HG03280 (cell line): Measurements from ENCODE around the gene LFNG.
"Not testable (repeated sequence)": the region's sequence is repeated elsewhere in the genome, so short reads cannot be mapped to it uniquely, and the experiment has no call there.

Source experiments
- ATAC-seq: cut with Tn5 transposase; IDR thresholded peaks from one replicate; pipeline ENCODE4 v1.9.1; 2021; ENCODE audit warnings: mild to moderate bottlenecking, moderate library complexity; ENCODE audit not compliant: unreplicated experiment

LFNG gene

DNA sequence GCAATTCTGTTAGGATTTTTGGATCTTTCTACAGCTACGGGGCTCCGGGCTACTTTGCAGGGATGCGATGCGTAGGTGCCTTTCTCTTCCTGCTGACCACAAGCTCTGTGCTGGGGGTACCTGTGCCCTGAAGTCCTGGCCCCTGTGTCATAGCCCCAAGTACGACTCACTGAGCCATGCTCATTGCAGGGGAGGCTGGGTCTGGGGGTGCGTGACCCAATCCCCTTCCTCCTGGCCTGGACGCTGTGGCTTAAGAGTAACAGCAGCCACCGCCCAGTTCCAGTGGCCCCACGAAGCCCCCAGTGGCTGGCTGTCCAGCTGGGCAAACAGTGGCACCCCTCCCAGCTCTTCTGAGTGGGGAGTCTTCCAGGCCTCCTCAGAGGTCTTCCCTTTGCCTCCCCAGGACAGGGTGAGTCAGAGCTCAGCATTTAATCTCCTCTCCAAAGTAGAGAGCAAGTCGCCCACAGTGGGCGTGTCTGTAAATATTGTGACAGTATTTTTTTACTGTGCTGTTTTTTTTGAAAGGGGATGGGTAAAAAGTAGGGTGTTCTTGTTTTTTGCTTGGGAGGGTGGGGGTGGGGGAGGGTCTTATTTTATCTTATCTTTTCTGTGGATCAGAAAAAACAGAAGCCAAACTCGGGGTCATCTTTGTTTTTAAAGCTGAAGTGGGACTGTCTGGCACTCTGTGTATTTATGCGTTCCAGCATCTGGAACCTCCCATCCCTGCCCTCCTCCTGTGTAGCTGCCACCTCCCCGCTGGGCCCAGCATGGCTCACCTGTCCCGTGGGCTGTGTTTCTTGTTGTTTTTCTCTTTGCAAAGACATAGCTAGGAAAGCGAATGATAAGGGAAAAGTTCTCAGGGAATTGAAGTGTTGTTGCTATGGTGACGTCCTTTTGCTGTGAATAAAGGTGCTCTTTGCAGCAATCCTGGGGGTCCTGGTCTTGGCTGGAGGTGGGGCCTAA, 8.2 kb downstream of the LFNG start:
- no peak for ATAC-seq

DNA sequence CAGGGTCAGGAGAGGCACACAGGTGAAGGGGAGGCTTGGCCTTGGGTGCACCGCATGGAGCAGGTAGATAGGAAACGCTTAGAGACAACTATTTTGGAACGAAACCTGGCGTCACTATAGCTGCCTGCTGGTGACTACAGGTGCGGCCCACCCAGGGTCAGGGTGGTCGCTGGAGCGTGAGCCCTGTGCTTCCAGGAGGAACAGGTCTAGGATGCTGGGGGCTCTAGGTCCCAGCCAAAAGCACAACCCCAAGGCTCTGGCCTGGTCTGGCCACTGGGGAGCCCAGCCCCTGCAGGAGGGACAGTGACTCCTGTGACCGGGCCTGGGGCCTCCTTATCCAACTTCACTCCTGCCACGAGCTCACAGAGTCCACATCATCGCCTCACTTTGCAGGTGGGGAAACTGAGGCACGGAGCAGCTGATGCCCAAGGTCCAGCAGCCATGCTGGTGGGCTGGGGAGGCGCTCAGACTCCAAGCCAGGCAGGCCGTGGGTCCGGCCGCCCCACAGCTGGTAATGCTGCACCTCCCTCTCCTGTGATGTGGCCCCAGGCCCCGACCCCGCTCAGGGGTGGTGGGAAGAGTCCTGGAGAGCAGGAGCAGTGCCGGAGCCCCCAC, 9.0 kb downstream of the LFNG start:
- no peak for ATAC-seq

DNA sequence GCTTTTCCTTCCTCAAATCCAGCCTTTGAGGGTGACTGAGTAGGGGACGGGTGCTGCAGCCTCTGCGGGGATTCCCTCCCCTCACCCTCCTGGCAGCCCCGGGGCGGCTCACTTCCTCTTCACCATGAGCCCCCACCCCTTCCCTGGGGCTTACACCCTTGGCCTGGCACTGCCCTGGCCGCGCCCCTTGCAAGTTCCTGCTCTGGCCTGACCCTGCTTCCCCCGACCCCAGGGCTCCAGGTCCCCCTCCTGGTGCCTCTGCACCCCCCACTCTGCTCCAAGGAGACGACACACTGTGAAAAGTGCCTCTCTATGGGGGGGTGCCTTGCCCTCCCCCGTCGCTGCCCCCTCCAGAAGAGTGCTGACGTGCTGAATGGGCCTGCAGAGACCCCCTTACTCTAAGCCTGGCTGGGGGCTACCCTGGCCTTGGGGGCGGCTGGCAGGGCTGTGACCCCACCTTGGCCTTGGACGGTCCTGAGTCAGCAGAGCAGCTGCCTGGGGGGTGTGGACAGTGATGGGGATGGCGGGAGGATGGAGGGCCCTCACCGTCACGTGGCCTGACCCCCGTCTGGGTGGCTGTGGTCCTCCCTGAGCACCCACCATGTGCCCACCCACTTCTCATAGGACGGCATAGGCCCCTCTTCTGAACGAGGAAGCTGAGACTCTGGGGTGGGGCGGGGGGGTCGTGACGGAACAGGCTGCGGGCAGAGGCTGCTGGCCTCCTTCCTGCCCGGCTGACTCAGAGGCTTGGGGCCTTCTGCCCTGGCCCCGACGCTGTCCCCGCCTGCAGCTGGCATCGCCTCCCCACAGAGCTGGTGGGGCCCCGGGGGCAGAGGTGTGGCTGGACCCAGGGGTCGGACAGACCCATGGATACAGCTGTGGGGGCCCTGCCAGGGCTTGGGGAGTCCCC, 9.8 kb downstream of the LFNG start:
- no peak for ATAC-seq

DNA sequence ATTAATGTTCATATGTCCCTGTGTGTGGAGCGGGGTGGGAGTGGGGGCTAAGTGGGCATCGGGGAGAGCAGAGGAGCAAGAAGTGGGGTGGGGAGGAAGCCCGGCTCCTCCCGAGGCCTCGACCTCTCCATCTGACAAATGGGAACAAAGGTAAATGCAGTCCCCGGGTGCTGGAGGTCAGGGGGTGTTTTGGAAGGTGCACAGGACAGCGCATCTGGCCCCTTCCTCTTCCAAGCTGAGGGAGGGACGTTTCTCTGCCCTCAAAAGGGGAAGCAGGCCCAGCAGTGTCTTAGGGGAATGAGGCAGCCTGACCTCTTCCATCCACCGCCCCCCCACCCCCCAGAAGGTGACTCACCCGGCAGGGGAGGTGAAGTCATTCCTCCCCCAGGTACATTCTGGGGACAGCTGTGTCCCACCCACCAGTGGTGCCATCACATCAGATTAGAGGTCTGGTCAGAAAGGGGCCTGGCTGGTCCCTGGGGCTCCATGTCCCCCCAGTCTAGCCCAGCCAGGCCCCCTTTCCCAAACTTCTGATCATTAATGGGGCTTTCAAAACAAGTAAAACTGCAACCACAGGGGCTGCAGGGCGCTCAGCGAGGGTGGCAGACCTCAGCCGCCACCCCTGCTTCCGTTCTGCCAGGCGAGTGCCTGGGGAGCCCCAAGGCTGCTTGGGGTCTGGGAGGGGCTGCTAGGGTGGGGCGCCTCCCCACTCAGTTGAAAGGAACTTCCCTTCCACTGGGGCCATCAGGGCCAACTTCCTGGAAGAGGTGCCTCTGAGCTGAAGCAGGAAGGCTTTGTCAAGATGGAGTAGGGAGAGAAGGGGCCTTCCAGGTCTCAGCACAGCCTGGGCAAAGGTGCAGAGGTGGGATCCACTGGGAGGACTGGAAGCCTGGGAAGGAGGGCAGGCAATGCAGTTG, 10.8 kb downstream of the LFNG start:
- ATAC-seq = no peak

DNA sequence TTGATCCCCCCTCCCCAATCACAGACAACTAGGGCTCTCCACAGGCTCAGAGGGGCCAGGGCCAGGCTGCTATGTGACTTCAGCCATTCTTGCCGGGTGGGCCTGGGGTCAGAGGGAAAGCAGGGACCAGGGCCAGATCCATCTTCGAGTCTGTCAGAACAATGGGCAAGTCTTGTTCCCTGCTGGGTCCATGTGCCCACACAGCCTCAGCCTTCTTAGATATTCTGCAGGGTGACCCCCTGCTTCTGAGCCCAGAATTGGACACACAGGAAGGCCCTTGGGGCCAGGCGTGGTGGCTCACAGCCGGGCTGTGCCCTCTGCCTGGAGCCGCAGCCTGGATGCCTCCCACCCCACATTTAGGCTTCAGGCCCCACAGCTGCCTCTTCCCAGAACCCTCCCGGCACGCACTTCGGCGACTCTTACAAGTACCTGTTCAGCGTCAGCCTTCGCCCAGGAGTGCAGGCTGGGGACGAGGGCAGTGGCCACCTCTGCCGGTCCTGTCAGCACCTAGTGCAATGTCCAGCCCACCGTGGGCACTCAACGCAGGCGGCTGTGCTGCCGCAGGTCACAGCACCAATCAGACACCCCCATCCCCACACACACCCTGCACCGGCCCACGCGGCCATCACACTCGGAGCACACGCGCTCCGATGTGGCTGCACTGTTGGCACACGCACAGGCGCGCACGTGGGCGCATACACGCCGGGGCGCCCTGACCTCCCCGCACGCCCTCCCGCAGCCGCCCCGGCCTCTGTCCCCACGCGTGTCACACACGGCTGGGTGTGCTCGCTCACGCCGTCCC, 11.6 kb downstream of the LFNG start:
- ATAC-seq = not testable (repeated sequence)

DNA sequence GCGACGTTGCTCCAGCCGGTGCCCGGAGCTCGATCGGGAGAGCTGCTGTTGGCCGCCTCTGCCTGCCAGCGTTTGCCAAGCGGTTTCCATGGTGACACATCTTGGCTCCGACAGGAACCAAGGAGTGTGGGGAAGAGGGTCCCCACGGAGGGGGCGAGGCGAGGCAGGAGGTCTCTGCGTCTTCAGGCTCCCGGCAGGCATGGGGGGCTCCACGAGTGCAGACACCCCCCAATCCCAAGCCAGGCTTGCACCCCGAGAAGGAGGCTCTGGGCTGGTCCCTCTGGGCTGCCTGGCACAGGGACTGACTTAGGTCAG, 12.2 kb downstream of the LFNG start:
- ATAC-seq = not testable (repeated sequence)

DNA sequence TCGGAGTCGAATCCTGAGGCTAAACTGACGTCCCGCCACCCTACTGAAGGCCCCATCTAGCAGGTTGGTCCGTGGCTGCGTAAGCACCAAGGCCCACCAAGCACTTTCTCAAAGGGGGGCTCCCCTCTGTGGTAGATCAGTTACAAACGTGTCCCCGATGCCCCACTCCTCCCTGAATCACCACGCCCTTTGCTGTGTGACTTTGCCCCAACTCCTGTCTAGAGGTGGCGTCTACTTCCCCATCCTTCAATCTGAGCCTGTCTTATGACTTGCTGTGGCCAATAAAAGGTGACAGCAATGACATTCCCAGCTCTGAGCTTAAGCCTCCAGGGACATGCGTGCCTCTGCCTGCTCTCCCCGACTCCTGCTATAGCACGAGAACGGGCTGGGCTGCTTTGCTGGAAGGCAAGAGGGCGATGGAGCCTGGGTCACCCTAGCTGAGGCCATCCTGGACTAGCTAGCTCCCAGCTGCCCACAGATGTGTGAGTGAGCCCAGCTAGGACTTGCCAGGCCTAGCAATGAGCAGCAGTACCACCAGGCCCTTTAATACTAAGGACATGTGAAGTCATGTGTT, 12.7 kb downstream of the LFNG start:
- ATAC-seq = not testable (repeated sequence)

DNA sequence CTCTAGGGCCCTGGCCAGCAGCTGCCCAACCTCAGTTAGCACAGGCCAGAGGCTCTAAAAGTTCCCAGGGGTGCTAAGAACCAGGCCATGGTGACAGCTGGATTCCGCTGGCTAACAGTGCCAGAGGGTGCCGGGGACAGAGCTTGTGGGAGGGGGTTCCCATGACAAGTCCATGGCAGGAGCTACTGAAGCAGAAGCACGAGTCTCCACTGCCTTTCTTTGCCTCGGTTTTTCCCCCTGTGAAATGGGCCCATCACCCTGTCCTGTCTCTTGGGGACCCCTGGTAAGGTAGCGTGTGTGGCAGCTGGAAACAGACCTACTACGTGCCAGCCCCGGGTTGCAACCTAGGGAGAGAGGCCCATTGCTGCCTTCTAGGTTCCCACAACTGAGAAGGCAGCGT, 13.2 kb downstream of the LFNG start:
- not testable (repeated sequence) for ATAC-seq

DNA sequence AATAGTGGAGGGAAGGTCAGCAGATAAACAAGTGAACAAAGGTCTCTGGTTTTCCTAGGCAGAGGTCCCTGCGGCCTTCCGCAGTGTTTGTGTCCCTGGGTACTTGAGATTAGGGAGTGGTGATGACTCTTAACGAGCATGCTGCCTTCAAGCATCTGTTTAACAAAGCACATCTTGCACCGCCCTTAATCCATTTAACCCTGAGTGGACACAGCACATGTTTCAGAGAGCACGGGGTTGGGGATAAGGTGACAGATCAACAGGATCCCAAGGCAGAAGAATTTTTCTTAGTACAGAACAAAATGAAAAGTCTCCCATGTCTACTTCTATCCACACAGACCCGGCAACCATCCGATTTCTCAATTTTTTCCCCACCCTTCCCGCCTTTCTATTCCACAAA, 14.0 kb downstream of the LFNG start:
- not testable (repeated sequence) for ATAC-seq

DNA sequence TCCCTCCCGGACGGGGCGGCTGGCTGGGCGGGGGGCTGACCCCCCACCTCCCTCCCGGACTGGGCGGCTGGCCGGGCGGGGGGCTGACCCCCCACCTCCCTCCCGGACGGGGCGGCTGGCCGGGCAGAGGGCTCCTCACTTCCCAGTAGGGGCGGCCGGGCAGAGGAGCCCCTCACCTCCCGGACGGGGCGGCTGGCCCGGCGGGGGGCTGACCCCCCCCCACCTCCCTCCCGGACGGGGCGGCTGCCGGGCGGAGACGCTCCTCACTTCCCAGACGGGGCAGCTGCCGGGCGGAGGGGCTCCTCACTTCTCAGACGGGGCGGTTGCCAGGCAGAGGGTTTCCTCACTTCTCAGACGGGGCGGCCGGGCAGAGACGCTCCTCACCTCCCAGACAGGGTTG, 14.6 kb downstream of the LFNG start:
- ATAC-seq = not testable (repeated sequence)

DNA sequence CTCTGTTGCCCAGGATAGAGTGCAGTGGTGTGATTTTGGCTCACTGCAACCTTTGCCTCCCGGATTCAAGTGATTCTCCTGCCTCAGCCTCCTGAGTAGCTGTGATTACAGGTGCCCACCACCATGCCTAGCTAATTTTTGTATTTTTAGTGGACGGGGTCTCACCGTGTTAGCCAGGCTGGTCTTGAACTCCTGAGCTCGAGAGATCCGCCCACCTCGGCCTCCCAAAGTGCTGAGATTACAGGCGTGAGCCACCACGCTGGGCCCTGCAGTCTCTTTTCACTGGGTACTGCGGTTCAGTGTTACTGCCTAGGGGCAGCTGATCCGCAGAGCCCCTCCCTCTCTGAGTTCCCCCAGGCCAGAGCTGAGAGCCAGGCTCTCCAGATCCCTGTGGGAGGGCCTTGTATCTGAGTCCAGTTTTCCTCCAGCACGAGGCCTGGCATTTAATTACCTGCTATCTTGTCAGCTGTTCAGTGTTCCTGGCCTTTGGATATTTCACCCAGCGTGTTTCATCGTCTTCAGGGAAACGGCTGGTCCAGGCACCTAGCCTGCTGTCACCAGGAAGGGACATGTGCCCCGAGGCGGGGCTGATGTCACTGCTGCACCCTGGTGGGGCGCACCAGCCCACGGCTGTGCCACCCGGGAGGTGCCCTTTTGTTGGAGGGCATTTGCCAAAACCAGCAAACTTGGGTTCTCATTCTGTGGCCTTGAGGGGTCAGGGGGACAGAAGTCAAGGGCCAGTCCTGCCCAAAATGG, 16.5 kb downstream of the LFNG start:
- ATAC-seq = not testable (repeated sequence)

DNA sequence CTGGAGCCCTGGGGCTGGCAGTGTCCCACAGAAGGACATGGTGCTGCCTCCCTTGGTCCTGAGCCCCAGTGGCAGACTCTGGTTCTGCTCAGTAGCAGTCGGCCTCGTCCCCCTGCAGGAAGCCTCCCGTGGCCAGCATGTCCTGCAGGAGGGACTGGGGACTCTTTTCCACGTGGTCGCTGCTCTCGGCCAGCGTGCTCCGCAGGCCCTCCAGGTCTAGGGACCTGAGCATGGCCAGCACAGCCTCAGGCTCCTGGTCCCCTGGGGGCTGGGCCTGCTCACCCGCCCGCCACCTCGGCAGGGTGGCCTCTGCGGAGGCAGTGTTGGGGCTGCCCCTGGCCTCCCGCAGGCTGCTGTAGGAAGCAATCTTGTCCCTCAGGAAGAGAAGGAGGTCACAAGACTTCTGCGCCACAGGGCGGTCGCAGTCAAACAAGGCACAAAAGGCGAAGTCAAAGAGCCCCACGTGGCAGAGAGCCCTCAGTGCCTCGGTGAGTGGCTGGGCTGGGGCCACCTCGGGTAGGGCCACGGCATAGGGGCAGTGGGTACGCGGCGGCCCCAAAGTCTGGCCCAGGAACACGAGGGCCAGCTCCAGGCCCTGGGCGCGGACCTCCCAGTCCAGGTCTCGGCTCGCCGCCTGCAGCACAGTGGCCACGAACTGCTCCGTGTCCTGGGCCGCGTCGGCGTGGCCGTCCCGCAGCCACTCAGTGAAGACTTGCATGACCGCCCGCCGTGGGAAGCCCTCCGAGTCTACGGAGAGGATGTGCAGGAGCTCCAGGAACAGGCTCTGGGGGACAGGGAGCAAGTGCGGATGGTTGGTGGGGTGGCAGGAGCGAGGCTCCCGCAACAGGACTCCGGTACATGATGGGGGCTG, 18.6 kb downstream of the LFNG start:
- ATAC-seq = no peak

DNA sequence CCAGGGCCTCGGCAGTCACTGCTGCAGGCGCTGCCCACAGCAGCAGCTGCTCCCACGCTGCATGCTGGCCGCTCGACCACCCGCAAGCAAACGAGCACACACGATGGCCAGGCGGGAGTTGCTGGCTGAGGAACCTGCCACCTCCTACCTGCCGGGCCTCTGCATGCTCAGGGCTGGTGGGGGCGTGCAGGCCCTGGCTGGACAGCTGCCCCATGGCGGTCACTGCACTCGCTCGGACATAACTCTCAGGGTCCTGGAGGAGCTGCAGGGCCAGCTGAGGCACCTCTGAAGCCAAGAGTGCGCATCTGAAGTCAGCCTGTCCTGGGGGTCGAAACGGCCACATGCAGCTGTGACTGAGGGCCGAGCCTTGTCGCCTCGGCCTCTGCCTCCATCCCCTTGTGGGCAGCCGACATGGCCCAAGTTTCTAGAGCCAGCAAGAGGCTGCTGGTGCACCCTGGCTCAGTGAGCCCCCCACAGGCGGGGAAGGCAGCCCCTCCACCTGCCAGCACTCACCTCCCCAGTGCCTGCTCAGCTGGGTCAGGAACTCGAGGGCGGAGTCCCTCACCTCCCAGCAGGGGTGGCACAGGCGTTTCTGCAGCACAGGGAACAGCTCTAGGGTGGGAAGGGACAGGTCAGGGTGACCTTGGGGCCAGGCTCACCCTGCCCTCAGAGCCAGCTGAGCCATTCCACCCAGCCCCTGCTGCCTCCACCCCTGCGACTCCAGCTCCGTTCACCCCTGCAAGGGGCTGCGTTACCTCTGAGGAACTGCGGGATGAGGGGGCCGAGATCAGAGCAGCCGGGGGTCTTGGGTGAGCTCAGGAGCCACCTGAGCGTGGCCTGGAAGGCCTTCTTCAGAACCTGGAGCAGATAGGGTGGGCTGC, 19.7 kb downstream of the LFNG start:
- no peak for ATAC-seq

DNA sequence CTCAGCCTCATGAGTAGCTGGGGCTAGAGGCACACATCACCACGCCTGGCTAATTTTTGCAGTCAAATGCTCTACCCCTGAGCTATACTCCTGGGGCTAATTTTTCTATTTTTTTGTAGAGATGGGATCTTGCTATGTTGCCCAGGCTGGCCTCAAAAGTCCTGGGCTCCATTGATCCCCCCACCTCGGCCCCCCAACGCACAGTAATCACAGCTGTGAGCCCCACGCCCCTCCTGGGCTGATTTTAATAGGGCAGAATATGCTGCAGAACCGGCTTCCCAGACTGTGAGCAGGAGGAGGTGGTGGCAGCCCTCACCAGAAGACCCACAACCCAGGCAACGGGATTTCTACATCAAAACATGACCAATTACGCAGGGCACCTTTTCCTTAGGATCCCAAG, 20.6 kb downstream of the LFNG start:
- no peak for ATAC-seq

DNA sequence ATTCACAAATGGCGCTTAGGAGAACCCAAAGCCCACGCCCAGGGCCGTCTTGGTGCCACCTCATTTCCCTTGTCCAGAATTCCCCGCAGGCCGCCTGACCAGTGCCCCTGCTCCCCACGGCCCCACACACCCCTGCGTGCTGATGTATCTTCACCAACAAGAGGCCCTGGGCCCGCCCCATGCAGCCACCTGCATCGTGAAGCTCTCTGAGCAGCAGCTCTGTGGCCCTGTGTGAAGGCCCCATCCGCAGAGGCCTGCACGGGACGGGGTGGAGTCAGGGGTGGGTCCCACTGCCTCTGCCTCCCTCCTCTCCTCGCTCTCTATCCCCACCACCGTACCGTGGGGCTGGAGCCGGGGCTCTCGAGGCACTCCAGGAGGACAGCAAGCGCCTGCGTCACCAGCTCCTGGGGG, 21.1 kb downstream of the LFNG start:
- no peak for ATAC-seq

DNA sequence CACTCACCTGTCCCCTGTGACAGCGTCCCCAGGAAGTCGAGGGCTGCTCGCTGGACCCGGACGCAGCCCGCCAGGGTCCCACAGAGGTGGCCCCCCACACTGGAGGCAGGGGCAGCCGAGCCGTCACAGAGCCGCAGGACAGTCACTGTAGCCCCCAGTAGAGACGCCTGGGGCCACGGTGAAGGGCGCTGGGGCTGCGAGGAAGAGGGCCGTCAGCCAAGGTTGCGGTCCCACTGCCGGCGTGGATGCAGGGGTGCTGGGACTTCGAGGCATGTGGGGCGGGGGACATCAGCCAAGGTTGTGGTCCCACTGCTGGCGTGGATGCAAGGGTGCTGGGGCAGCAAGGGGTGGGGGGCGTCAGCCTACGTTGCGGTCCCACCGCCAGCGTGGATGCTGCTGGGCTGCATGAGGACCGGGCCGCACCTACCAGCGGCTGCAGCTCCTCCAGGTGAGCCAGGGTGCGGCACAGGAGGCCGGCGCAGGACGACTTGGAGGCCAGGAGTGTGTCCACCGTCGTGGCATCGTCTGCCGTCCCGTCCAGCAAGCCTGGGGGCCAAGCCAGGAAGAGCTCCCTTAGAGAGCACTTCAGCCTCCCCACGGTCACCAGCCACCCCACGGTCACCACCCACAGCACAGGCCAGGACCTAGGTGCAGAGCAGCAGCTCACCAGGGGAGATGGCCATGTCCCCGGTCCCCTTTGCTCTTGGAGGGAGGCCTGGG, 21.9 kb downstream of the LFNG start:
- no peak for ATAC-seq
